ENCODE data around the gene TOR1AIP2.

DNA sequence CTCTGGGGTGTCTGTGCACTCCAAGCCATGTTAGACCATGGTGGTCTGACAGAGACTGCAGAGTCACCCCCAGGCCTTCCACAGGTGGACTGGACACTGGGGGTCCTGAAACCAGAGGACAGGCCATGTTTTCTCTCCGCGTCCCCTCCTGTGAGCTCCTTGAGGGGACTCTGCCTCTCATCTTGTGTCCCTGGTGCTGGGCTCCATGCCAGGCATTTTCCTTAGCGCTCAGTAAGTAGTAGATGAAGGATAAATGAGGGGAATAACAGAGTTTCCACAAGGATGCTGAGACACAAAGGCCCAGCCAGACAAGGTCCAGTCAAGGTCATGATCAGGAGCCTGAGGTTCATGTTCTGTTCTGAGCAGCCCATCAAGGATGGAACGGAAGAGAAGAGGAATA lies 77.1 kb downstream of the TOR1AIP2 start:
- TF ChIP-seq FOS (IDR thresholded peaks at IDR 0.05; ENCODE audit: borderline replicate concordance, insufficient read depth, low read length): no peak
- TF ChIP-seq, protein P1, sequence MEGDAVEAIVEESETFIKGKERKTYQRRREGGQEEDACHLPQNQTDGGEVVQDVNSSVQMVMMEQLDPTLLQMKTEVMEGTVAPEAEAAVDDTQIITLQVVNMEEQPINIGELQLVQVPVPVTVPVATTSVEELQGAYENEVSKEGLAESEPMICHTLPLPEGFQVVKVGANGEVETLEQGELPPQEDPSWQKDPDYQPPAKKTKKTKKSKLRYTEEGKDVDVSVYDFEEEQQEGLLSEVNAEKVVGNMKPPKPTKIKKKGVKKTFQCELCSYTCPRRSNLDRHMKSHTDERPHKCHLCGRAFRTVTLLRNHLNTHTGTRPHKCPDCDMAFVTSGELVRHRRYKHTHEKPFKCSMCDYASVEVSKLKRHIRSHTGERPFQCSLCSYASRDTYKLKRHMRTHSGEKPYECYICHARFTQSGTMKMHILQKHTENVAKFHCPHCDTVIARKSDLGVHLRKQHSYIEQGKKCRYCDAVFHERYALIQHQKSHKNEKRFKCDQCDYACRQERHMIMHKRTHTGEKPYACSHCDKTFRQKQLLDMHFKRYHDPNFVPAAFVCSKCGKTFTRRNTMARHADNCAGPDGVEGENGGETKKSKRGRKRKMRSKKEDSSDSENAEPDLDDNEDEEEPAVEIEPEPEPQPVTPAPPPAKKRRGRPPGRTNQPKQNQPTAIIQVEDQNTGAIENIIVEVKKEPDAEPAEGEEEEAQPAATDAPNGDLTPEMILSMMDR (IDR thresholded peaks at IDR 0.05; ENCODE audit: extremely low read depth in 1 of 2, insufficient read depth in 1 of 2, low read depth in 1 of 2, low read length in 2 of 2): no peak

Measured in endothelial cell of umbilical vein (primary cell).